Measurements from ENCODE around the gene CLCN4.

DNA sequence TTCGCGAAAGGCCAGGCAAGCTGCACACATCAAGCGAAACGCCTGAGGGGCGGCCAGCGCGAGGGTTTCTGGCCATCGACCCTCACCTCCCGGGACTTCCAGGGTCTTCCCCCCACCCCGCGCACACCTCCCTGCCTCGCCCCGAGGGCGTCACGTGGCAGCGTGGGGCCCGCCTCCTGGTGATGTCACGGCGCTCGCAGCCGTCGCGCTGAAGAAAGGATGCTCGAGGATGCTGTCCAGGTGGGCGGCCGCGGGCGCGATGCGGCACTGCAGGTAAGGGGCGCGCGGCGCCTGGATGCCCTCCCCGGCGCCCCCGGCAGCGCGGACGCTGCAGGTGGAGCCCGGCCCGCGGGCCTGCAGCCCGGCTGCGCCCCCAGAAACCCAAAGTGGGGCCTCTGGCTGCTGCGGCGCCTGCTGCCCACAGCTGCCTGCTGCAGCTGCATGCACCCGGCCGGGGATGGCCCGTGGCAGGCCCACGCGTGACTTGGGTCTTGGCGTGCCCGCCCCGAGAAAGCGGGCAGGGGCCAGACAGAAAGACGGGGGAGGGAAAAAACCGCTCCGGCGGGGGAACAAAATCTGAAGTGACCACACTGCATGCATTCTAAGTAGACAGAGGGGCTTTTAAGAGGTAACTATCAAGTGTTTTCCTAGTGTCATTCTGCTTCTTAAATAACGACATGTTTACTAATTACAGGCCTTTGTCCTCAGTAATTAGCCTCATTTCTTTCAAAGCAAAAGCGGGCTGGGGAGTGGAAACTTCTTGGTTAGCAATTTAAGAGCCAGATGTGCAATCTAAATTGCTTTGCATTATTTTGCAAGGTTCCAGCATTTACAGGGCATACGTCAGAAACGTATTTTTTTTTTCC is 1.7 kb downstream of the CLCN4 start:
- TF ChIP-seq, protein P1, sequence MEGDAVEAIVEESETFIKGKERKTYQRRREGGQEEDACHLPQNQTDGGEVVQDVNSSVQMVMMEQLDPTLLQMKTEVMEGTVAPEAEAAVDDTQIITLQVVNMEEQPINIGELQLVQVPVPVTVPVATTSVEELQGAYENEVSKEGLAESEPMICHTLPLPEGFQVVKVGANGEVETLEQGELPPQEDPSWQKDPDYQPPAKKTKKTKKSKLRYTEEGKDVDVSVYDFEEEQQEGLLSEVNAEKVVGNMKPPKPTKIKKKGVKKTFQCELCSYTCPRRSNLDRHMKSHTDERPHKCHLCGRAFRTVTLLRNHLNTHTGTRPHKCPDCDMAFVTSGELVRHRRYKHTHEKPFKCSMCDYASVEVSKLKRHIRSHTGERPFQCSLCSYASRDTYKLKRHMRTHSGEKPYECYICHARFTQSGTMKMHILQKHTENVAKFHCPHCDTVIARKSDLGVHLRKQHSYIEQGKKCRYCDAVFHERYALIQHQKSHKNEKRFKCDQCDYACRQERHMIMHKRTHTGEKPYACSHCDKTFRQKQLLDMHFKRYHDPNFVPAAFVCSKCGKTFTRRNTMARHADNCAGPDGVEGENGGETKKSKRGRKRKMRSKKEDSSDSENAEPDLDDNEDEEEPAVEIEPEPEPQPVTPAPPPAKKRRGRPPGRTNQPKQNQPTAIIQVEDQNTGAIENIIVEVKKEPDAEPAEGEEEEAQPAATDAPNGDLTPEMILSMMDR (conservative IDR thresholded peaks at IDR 0.05): no peak
- no peak for TF ChIP-seq EZH2 (IDR thresholded peaks at IDR 0.05; ENCODE audit: low read depth)
